C4-2B (cell line): Measurements from ENCODE around the gene FRMD4B.

ENCODE experiments used
- H3K27ac ChIP-seq: fragments of 450-650 bp; 2 replicates; pipeline ENCODE4 v1.5.1; 2017
- ZFX ChIP-seq: fragments of 450-650 bp; IDR thresholded peaks from 2 replicates; pipeline ENCODE4 v1.6.1; 2017
- TF ChIP-seq, protein P1 (sequence below): fragments of 450-650 bp; conservative IDR thresholded peaks from 2 replicates; pipeline ENCODE4 v1.5.1; 2017; ENCODE audit warnings: mild to moderate bottlenecking

Gene FRMD4B

DNA sequence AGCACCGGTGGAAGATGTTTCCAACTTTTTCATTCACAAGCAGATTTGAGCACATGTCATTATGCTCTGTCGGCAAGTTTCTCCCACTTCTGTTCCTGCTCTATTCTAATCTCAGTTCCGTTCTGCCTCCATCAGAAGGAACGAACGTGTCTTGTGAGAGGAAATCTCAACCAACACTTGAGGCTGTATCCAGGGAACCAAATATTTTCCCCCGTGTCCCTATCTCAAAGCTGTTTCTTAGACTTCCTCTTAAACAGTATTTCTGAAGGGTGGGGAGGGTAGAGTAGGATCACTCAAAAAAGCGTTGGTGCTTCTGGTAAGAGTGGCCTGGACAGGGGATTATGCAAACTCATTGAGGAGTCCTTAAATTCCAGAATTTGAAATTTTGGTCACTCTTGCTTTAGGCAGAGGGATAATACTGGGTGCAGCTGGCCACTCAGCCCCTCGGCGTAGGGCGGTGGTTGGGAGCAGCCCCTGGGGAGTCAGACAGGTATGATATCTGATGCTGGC is 54.9 kb downstream of the FRMD4B start:
- TF ChIP-seq ZFX: no peak
- TF ChIP-seq, protein P1, sequence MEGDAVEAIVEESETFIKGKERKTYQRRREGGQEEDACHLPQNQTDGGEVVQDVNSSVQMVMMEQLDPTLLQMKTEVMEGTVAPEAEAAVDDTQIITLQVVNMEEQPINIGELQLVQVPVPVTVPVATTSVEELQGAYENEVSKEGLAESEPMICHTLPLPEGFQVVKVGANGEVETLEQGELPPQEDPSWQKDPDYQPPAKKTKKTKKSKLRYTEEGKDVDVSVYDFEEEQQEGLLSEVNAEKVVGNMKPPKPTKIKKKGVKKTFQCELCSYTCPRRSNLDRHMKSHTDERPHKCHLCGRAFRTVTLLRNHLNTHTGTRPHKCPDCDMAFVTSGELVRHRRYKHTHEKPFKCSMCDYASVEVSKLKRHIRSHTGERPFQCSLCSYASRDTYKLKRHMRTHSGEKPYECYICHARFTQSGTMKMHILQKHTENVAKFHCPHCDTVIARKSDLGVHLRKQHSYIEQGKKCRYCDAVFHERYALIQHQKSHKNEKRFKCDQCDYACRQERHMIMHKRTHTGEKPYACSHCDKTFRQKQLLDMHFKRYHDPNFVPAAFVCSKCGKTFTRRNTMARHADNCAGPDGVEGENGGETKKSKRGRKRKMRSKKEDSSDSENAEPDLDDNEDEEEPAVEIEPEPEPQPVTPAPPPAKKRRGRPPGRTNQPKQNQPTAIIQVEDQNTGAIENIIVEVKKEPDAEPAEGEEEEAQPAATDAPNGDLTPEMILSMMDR: no peak

DNA sequence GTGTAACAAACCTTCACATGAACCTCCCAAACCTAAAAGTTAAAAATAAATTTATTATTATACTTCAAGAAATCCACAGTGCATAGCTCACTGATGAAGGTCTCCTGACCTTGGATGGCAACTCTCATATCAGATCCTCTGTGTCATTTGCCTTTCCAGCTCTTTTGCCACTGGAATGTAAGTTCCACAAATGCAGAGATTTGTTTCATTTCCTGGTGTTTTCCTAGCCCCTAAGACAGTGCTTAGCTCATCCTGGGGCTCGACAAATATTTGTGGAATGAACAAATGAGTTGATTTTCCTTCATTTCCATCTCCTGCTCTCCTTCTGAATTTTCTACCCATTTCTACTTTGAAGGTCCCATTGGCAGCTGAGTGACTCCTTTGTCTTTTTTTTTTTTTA is 56.0 kb downstream of the FRMD4B start:
- TF ChIP-seq ZFX: no peak
- TF ChIP-seq, protein P1: no peak
- H3K27ac ChIP-seq: no peak overlapping the region

More for the DNA sequence above, 54.9 kb downstream of the FRMD4B start:
- H3K27ac ChIP-seq: no peak overlapping the region

DNA sequence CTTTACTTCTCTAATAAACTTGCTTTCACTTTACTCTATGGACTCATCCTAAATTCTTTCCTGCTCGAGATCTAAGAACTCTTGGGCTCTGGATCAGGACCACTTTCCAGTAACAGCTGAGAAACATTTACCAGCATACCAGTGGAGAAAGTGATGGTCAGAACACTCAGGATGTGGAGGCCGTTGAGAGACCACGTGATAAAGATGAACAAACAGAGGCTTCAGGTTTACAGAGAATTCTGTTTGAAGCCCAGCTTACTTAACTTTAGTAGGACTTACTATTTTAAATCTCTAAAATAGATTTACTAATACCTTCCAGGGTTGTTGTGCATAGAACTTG is 57.0 kb downstream of the FRMD4B start:
- TF ChIP-seq, protein P1: no peak
- no peak for TF ChIP-seq ZFX
- H3K27ac ChIP-seq: no peak overlapping the region

- TF ChIP-seq, protein P1: no peak
- no peak for TF ChIP-seq ZFX
- no peak overlapping the region for H3K27ac ChIP-seq
Measured at GRCh38 chr3:69328103-69328962, 57.6 kb downstream of the FRMD4B start.

- no peak for TF ChIP-seq ZFX
- TF ChIP-seq, protein P1: no peak
- no peak overlapping the region for H3K27ac ChIP-seq
Measured at GRCh38 chr3:69326855-69327300, 59.0 kb downstream of the FRMD4B start.

DNA sequence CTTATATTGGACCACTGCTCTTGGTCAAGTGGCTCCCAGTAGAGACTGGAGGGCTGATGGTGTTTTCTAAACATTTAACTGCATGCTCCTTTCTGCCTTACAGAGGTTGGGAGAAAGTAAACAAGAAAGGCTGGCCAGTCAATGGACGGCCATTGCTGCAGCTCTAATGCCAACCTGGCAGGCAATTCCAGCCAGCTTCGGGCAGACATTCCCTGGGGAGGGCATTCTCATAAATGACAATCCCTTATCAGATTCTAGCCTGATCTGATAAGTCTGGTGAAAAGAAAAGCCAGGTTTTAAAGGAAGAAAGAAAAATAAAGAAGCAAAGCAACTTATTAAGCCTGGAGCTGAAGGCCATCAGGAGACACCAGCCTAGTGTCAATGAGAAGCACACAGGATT is 60.7 kb downstream of the FRMD4B start:
- H3K27ac ChIP-seq: no peak overlapping the region

More for the DNA sequence above, 60.7 kb downstream of the FRMD4B start:
- TF ChIP-seq, protein P1: no peak
- TF ChIP-seq ZFX: no peak
